Astrocyte (in vitro differentiated cells and primary cell): ENCODE results near the gene BAIAP3. TPM values are rescaled to one million over a fixed set of nuclear protein-coding genes. Genes with fewer than 3 reads are reported as not detected.
"Not testable (repeated sequence)": the region's sequence is repeated elsewhere in the genome, so short reads cannot be mapped to it uniquely, and the experiment has no call there.

Experiments
- DNase-seq: peaks from one replicate; pipeline ENCODE4 v3.0.0-alpha.2; 2010; ENCODE audit warnings: low read depth
- FAIRE-seq: peaks from 2 replicates; lab custom pipeline; 2011; peaks lifted over from hg19 to GRCh38; lab: Jason Lieb, UNC
- H2AFZ ChIP-seq: 2 replicates; pipeline ENCODE4 v1.6.0; 2012; ENCODE audit warnings: low read depth, low read length, inconsistent platforms
- H3K27ac ChIP-seq: 2 replicates; pipeline ENCODE4 v1.5.1; 2011; ENCODE audit warnings: low read depth, low read length, inconsistent platforms
- H3K27me3 ChIP-seq: 2 replicates; pipeline ENCODE4 v1.6.0; 2011; ENCODE audit warnings: low read length, inconsistent platforms; ENCODE audit not compliant: insufficient read depth
- H3K36me3 ChIP-seq: 2 replicates; pipeline ENCODE4 v1.5.1; 2011; ENCODE audit warnings: low read length, inconsistent platforms; ENCODE audit not compliant: insufficient read depth
- H3K4me1 ChIP-seq: 2 replicates; pipeline ENCODE4 v1.5.1; 2011; ENCODE audit warnings: low read length, inconsistent platforms; ENCODE audit not compliant: insufficient read depth
- H3K4me2 ChIP-seq: 2 replicates; pipeline ENCODE4 v1.6.0; 2012; ENCODE audit warnings: low read length, inconsistent platforms
- H3K4me3 ChIP-seq: 2 replicates; pipeline ENCODE4 v1.5.1; 2011; ENCODE audit warnings: low read depth, mild to moderate bottlenecking, low read length, inconsistent platforms; ENCODE audit not compliant: insufficient read depth
- H3K79me2 ChIP-seq: 2 replicates; pipeline ENCODE4 v1.6.0; 2012; ENCODE audit warnings: mild to moderate bottlenecking, low read length, inconsistent platforms; ENCODE audit not compliant: insufficient read depth
- H3K9ac ChIP-seq: 2 replicates; pipeline ENCODE4 v1.6.0; 2012; ENCODE audit warnings: mild to moderate bottlenecking, low read length, inconsistent platforms
- H3K9me3 ChIP-seq: 2 replicates; pipeline ENCODE4 v1.5.1; 2012; ENCODE audit warnings: low read depth, mild to moderate bottlenecking, low read length, inconsistent platforms; ENCODE audit not compliant: insufficient read depth
- H4K20me1 ChIP-seq: 2 replicates; pipeline ENCODE4 v1.6.0; 2012; ENCODE audit warnings: low read length, inconsistent platforms; ENCODE audit not compliant: insufficient read depth
- H3K27ac Mint-ChIP-seq: one replicate; pipeline ENCODE4 v1.8.0; 2021; ENCODE audit warnings: mild to moderate bottlenecking, mixed read lengths; ENCODE audit not compliant: unreplicated experiment
- H3K27me3 Mint-ChIP-seq: one replicate; pipeline ENCODE4 v1.8.0; 2021; ENCODE audit warnings: low read depth, mixed read lengths; ENCODE audit not compliant: unreplicated experiment
- H3K36me3 Mint-ChIP-seq: one replicate; pipeline ENCODE4 v1.8.0; 2021; ENCODE audit warnings: low read depth, mixed read lengths; ENCODE audit not compliant: unreplicated experiment
- H3K4me1 Mint-ChIP-seq: one replicate; pipeline ENCODE4 v1.8.0; 2021; ENCODE audit warnings: low read depth, mixed read lengths; ENCODE audit not compliant: unreplicated experiment
- H3K4me3 Mint-ChIP-seq: one replicate; pipeline ENCODE4 v1.8.0; 2021; ENCODE audit warnings: mild to moderate bottlenecking, moderate library complexity, mixed read lengths; ENCODE audit not compliant: unreplicated experiment
- H3K9me3 Mint-ChIP-seq: one replicate; pipeline ENCODE4 v1.8.0; 2021; ENCODE audit warnings: mild to moderate bottlenecking, mixed read lengths; ENCODE audit not compliant: unreplicated experiment
- EZH2 ChIP-seq: IDR thresholded peaks from 2 replicates; pipeline ENCODE4 v1.6.1; 2012; ENCODE audit warnings: mild to moderate bottlenecking, low read length, inconsistent platforms; ENCODE audit not compliant: insufficient read depth
- total RNA-seq: library from RNA; stranded (reverse); gene quantifications from 2 replicates; pipeline ENCODE4 v1.2.1, GENCODE V29; 2021
- TF ChIP-seq, protein P1 (sequence below): IDR thresholded peaks from 2 replicates; pipeline ENCODE4 v1.5.1; 2011; ENCODE audit warnings: low read depth, mild to moderate bottlenecking, inconsistent platforms, low read length, moderate library complexity; ENCODE audit not compliant: insufficient read depth

Gene BAIAP3
- total RNA-seq, 1 donor from 2014 or later, result 2.6 TPM

DNA sequence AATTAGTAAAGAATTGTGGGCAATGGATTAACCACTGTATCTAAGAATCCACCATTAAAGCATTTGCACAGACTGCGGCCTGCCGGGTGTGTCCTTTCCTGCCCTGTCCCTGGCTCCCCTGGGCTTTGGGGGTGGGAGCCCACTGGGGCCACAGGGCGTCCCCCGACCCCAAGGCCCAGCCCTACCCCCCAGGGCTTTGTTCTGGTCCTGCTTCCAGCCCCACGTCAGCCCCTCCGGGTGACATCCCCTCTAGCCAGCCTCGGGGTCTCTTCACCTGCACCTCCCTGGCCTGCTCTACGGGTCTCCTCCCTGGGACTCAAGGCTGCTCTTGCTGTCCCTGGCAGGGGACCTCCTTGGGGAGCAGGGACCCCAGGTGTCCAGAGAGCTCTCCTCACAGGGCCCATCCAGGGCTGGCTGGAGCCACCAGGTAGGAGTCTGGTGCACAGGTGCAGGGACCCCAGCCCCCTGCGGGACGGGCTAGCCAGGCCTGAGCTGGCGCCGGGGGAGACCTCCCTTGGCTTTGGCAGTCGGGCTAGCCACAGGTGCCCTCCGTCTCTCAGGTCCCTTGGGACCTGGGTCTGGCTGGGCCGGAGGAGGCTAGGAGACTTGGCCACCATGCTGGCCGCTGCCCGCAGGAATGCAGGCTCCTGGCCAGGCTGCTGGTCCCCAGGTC is 6.4 kb upstream of the BAIAP3 start:
- Histone ChIP-seq H3K9ac (no peak overlapping the region), H4K20me1 (peaks cover 25% of the 10 kb centered on the region), H3K9me3 (peaks cover 4% of the 10 kb centered on the region), H2AFZ (no peak overlapping the region), H3K4me3 (no peak overlapping the region), H3K36me3 (peaks cover 2% of the 10 kb centered on the region), H3K27ac (no peak overlapping the region), H3K4me1 (peaks cover 8% of the 10 kb centered on the region), H3K4me2 (no peak overlapping the region), H3K79me2 (no peaks in the 10 kb centered on the region), H3K27me3 (peaks cover 10% of the 10 kb centered on the region)
- Mint-ChIP-seq H3K36me3 (peaks cover 3% of the 10 kb centered on the region), H3K27me3 (peaks cover 3% of the 10 kb centered on the region), H3K27ac (no peak overlapping the region), H3K4me3 (no peak overlapping the region), H3K4me1 (no peaks in the 10 kb centered on the region), H3K9me3 (peaks cover 3% of the 10 kb centered on the region)
- FAIRE-seq, result no peak
- DNase-seq, result no peak
- no peak for TF ChIP-seq EZH2
- TF ChIP-seq, protein P1, sequence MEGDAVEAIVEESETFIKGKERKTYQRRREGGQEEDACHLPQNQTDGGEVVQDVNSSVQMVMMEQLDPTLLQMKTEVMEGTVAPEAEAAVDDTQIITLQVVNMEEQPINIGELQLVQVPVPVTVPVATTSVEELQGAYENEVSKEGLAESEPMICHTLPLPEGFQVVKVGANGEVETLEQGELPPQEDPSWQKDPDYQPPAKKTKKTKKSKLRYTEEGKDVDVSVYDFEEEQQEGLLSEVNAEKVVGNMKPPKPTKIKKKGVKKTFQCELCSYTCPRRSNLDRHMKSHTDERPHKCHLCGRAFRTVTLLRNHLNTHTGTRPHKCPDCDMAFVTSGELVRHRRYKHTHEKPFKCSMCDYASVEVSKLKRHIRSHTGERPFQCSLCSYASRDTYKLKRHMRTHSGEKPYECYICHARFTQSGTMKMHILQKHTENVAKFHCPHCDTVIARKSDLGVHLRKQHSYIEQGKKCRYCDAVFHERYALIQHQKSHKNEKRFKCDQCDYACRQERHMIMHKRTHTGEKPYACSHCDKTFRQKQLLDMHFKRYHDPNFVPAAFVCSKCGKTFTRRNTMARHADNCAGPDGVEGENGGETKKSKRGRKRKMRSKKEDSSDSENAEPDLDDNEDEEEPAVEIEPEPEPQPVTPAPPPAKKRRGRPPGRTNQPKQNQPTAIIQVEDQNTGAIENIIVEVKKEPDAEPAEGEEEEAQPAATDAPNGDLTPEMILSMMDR, result no peak

DNA sequence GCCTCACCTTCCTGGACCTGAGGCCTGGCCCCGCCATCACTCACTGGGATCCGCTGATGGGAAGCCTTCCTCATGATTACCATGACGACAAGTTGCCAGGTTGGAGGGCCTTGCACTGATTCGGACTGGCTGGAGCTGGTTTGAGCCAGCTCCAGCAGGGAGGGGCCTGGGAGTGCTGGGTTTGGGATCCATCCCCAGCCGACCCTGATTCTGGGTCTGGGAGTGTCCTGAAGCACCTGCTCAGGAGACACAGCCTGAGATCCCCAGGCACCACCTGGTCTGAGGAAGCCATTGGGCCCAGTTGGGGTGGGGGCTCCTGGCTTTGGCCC is 5.9 kb upstream of the BAIAP3 start:
- Histone ChIP-seq H3K9me3 (peaks cover 4% of the 10 kb centered on the region), H4K20me1 (peaks cover 26% of the 10 kb centered on the region), H3K4me2 (no peak overlapping the region), H3K27ac (no peak overlapping the region), H3K36me3 (peaks cover 2% of the 10 kb centered on the region), H3K27me3 (peaks cover 15% of the 10 kb centered on the region), H3K4me1 (peaks cover 9% of the 10 kb centered on the region), H3K9ac (no peak overlapping the region), H2AFZ (no peak overlapping the region), H3K79me2 (no peaks in the 10 kb centered on the region), H3K4me3 (no peak overlapping the region)
- H3K27ac Mint-ChIP-seq, result no peak overlapping the region
- H3K4me3 Mint-ChIP-seq, result no peak overlapping the region
- no peak for TF ChIP-seq EZH2
- TF ChIP-seq, protein P1, result no peak
- FAIRE-seq (no peak), DNase-seq (no peak)
- peaks cover 7% of the 10 kb centered on the region for H3K27me3 Mint-ChIP-seq
- peaks cover 3% of the 10 kb centered on the region for H3K9me3 Mint-ChIP-seq
- H3K36me3 Mint-ChIP-seq, result peaks cover 3% of the 10 kb centered on the region
- no peaks in the 10 kb centered on the region for H3K4me1 Mint-ChIP-seq

DNA sequence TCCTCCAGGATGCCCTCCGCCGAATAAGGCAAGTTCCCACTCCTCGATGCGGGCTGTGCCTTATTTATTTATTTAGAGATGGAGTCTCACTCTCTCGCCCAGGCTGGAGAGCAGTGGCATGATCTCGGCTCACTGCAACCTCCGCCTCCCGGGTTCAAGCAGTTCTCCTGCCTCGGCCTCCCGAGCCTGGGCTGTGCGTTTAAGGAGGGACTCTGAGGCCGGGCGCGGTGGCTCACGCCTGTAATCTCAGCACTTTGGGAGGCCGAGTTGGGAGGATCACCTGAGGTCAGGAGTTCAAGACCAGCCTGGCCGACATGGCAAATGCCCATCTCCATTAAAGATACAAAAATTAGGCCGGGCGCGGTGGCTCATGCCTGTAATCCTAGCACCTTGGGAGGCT is 5.3 kb upstream of the BAIAP3 start:
- H3K79me2 ChIP-seq, H2AFZ ChIP-seq, H3K27ac ChIP-seq, H3K4me3 Mint-ChIP-seq, H3K27ac Mint-ChIP-seq, H3K9me3 ChIP-seq, H3K4me3 ChIP-seq, H3K9ac ChIP-seq, DNase-seq, H3K4me2 ChIP-seq, H3K27me3 Mint-ChIP-seq, FAIRE-seq, H3K4me1 Mint-ChIP-seq, H3K36me3 ChIP-seq, H3K36me3 Mint-ChIP-seq, H3K9me3 Mint-ChIP-seq: not testable (repeated sequence)
- Histone ChIP-seq H3K27me3 (peaks cover 18% of the 10 kb centered on the region), H3K4me1 (peaks cover 11% of the 10 kb centered on the region), H4K20me1 (peaks cover 31% of the 10 kb centered on the region)

DNA sequence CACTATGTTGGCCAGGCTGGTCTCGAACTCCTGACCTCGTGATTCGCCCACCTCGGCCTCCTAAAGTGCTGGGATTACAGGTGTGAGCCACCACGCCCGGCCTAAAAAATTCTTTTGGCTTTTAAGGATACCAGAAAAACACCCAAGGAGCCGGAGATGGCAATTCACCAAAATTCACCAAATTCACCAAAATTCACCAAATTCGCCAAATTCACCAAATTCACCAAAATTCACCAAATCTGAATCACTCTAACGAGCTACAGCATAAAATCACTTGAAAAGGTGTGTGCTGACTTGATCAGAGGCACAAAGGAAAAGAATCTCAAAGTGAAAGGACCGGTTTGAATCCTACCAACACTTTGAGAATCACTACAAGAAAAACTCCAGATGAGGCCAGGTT is 4.5 kb upstream of the BAIAP3 start:
- peaks cover 11% of the 10 kb centered on the region for H3K4me1 ChIP-seq
- H3K27me3 ChIP-seq, result peaks cover 22% of the 10 kb centered on the region
- H3K9me3 Mint-ChIP-seq, H3K4me2 ChIP-seq, H3K27ac ChIP-seq, H3K9me3 ChIP-seq, DNase-seq, H3K27ac Mint-ChIP-seq, H3K9ac ChIP-seq, H3K79me2 ChIP-seq, H3K36me3 Mint-ChIP-seq, H2AFZ ChIP-seq, H3K4me1 Mint-ChIP-seq, H3K4me3 Mint-ChIP-seq, H3K36me3 ChIP-seq, FAIRE-seq, H3K4me3 ChIP-seq, H3K27me3 Mint-ChIP-seq: not testable (repeated sequence)
- peaks cover 23% of the 10 kb centered on the region for H4K20me1 ChIP-seq
